Activated CD8-positive, alpha-beta memory T cell treated with anti-CD3 and anti-CD28 coated beads, Interleukin-2, amount 10 ng/mL, durations not matched to agents 7 days and 5 days (primary cell): ENCODE results near the gene GMPPA. TPM values are rescaled to one million over a fixed set of nuclear protein-coding genes. Genes with fewer than 3 reads are reported as not detected.

Experiments used
- ATAC-seq: fragments of 150-1000 bp; cut with Tn5 transposase; one replicate; pipeline ENCODE4 v1.10.0; 2021; ENCODE audit warnings: moderate library complexity
- CTCF ChIA-PET: fragments of 350-600 bp; sonication (Branson Sonifier 250); formaldehyde crosslinking; loops from one replicate; lab custom pipeline; 2021; ENCODE audit warnings: antibody characterized with exemption; lab: Charles Lee
- DNase-seq: peaks from one replicate; pipeline ENCODE4 v3.0.0-alpha.2; 2020
- H3K27ac Mint-ChIP-seq: one replicate; pipeline ENCODE4 v1.8.0; 2021; ENCODE audit warnings: mild to moderate bottlenecking, mixed read lengths
- H3K27me3 Mint-ChIP-seq: one replicate; pipeline ENCODE4 v1.8.0; 2021; ENCODE audit warnings: mixed read lengths
- H3K36me3 Mint-ChIP-seq: one replicate; pipeline ENCODE4 v1.8.0; 2021; ENCODE audit warnings: mild to moderate bottlenecking, mixed read lengths
- H3K4me1 Mint-ChIP-seq: one replicate; pipeline ENCODE4 v1.8.0; 2021; ENCODE audit warnings: mixed read lengths
- H3K4me3 Mint-ChIP-seq: one replicate; pipeline ENCODE4 v1.8.0; 2021; ENCODE audit warnings: mild to moderate bottlenecking, moderate library complexity, mixed read lengths
- H3K9me3 Mint-ChIP-seq: one replicate; pipeline ENCODE4 v1.8.0; 2022; ENCODE audit warnings: low read depth, mixed read lengths
- total RNA-seq, 2 experiments: library from RNA; stranded (reverse); gene quantifications; one replicate each; pipeline ENCODE4 v1.2.3, GENCODE V29; 2021

Gene GMPPA
- total RNA-seq = 10 to 100 TPM; 36.5 to 42.6 TPM

DNA sequence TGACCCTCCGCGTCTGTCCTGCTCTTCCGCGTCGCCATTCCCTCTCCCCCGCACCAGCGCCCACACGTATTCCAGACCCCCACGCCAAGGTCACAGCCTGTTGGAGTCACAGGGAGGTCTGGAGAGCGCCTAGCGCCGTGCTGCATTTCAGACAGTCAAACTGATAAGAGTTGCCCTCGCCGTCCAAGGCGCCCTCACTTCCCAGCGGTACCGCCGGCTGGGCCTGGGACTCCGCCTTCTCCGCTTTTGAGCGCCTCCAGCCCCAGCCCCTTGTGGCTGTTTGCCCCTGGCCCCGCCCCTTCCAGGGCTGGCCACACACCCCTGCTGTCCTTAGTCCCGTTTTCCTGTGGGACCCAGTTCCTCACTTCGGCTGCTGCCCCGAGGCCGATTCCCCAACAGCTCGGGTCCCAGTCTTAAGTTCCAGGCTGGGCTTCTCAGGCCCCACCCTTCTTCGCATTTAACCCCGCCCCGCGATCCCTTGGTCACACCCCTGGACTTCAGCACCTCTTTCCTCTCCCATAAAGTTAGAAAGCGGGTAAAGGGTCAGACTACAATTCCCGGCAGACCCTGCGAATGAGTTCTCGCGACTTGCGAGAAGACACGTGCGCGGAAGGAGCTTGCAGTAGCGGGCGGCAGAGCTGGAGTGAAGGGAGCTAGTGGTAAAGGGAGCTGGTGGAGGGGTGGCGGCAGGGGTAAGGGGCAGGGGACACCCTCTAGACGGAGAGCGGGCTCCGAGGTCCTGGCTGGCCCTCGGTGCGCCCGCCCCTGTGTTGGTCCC is at the start of gene GMPPA:
TSS of gene GMPPA (plus strand) at position 612 of the 778 bp plus-strand sequence. CDS start 1,085 bp downstream, outside the sequence.
- Mint-ChIP-seq H3K9me3 (no peaks in the 10 kb centered on the region), H3K27ac (peak within 1 kb of the TSS; percentile 78), H3K36me3 (no peaks in the 10 kb centered on the region), H3K27me3 (peaks cover 40% of the 10 kb centered on the region), H3K4me1 (peaks cover 31% of the 10 kb centered on the region), H3K4me3 (peak within 1 kb of the TSS; percentile 87)
- peak; percentile 94 for ATAC-seq
- peak; percentile 98 for DNase-seq
- CTCF ChIA-PET = interaction anchor here (0.6 to 8.6 kb wide), 13 partner anchors 11 to 622 kb away, joined by 3 to 149 read pairs (median 4); partner anchors contain the start of genes CHPF, STK11IP and TMEM198

- Mint-ChIP-seq H3K27me3 (peaks cover 42% of the 10 kb centered on the region), H3K36me3 (no peaks in the 10 kb centered on the region), H3K4me3 (no peak overlapping the region), H3K9me3 (no peaks in the 10 kb centered on the region), H3K4me1 (peaks cover 10% of the 10 kb centered on the region), H3K27ac (no peak overlapping the region)
- CTCF ChIA-PET = interaction anchor here (1.1 to 1.5 kb wide), 2 partner anchors 8 to 22 kb away, joined by 3 read pairs; no protein-coding TSS in a partner anchor
- DNase-seq (no peak), ATAC-seq (no peak)
These were observed 49.1 kb upstream of the GMPPA start for GRCh38 chr2:219449609-219450008.

- CTCF ChIA-PET = interaction anchor here (1.0 kb wide), 1 partner anchor 67 kb away, joined by 3 read pairs; no protein-coding TSS in a partner anchor
- Mint-ChIP-seq H3K27me3 (peaks cover 42% of the 10 kb centered on the region), H3K27ac (no peak overlapping the region), H3K36me3 (no peaks in the 10 kb centered on the region), H3K4me1 (peaks cover 13% of the 10 kb centered on the region), H3K9me3 (no peaks in the 10 kb centered on the region), H3K4me3 (no peak overlapping the region)
- DNase-seq (no peak), ATAC-seq (no peak)
These were observed 46.9 kb upstream of the GMPPA start for GRCh38 chr2:219451661-219452360.

DNA sequence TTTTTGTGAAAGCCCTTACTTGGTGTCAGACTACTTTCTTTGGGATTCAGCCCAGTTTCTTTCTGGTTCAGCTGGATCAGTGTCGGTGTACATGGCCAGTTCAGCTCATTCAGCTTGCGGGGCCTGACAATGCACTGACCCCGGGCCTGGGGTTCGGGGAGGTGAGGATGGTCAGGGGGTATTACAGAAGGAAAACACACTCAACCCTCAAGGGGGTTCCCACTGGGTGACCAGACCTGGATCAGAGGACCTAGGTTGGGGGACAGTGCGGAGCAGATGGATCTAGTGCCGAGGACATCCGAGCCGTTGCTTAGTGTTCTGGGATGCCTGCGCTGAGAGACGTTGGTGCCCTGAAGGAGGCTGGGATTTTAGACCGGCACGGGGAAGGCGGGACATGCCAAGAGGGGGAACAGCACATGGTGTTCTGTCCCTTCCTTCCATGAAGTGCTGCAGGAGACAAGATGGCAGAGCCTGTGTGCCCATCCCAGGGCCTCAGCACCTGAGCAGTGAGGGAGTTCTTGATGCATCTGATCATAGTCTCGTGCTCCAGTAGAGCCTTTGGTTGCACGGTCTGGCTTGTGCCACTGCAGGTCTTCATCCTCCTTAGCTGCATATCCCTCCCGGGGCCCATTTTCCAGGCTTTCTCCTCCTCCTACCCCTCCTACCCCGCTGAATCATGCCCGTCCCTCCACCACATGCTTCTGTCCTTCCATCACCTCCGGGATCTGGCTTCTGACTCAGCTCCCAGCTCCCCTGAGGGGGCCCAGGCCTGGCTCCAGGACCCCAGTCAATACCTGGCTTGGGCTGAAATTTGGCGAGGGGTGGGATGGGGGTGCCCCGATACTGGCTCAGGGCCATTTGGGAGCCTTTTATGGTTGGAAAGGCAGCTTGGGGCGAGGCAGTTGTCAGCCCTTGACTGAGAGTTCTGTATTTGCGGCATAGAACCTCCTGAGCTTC is 46.1 kb upstream of the GMPPA start:
- Mint-ChIP-seq H3K4me1 (peaks cover 13% of the 10 kb centered on the region), H3K9me3 (no peaks in the 10 kb centered on the region), H3K36me3 (no peaks in the 10 kb centered on the region), H3K4me3 (no peak overlapping the region), H3K27ac (no peak overlapping the region), H3K27me3 (peaks cover 40% of the 10 kb centered on the region)
- CTCF ChIA-PET = interaction anchor here (0.9 to 1.0 kb wide), 2 partner anchors 50 to 66 kb away, joined by 3 read pairs; no protein-coding TSS in a partner anchor
- DNase-seq (no peak), ATAC-seq (no peak)

GRCh38 chr2:219453671-219454590 is 44.8 kb upstream of the GMPPA start:
- H3K27ac Mint-ChIP-seq = no peak overlapping the region
- H3K36me3 Mint-ChIP-seq = no peaks in the 10 kb centered on the region
- no peak overlapping the region for H3K4me3 Mint-ChIP-seq
- CTCF ChIA-PET = interaction anchor here (0.9 to 2.2 kb wide), 2 partner anchors 51 to 76 kb away, joined by 3 to 7 read pairs; no protein-coding TSS in a partner anchor
- H3K9me3 Mint-ChIP-seq = no peaks in the 10 kb centered on the region
- peaks cover 37% of the 10 kb centered on the region for H3K27me3 Mint-ChIP-seq
- DNase-seq (no peak), ATAC-seq (no peak)
- peaks cover 17% of the 10 kb centered on the region for H3K4me1 Mint-ChIP-seq

DNA sequence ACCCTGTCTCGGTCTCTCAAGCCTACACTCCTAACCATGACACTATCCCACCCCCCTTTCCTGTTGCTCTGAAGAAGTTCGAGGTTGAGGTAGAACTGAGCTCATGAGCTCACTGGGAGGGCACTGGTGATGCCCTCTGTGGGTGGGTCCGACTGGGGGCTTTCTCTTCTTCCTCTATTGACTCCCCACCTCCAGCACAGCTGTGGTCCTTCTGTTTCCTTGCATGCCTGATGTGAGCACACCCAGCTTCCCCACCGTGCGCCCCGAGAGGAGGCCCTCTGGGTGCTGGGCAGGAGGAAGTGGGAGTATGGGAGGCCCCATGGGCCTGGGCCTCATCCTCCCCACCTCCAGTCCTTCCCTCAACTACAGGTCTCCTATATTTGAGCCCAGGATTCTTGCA is 43.1 kb upstream of the GMPPA start:
- Mint-ChIP-seq H3K4me1 (peaks cover 21% of the 10 kb centered on the region), H3K27me3 (peaks cover 21% of the 10 kb centered on the region), H3K27ac (no peak overlapping the region)

DNA sequence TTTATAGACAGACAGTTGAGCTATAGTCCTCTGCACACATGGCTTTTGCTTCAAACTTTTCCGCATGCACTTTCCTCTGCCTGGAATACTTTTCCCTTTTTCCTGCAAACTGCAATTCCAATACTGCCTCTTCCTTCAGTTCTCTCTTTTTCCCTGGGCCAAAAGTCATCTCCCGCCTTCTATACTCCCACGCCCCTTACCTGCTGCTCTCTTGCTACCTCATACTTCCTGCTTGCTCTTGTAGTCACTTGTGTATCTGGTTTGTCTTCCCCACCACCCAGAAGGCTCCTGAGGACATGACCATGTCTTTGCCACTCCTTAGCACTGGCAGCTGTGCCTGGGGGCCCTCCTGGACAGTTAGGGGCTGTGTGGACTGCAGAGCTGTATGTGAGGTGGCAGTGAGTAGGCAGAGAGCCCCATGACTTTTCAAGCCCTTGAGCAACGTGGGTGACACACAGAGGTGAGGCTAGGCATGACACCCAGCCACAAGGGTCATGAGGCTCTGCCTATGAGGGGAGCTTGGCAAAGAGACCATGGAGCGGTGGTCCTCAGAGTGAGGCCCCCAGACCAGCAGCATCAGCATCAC is 40.8 kb upstream of the GMPPA start:
- Mint-ChIP-seq H3K27ac (no peak overlapping the region), H3K4me1 (peaks cover 15% of the 10 kb centered on the region), H3K36me3 (no peaks in the 10 kb centered on the region), H3K27me3 (peaks cover 5% of the 10 kb centered on the region), H3K4me3 (no peak overlapping the region), H3K9me3 (no peaks in the 10 kb centered on the region)
- ATAC-seq (peak; percentile 45), DNase-seq (peak; percentile 45)
- CTCF ChIA-PET = interaction anchor here (0.7 to 2.3 kb wide), 12 partner anchors 9 to 150 kb away, joined by 3 to 23 read pairs (median 4); no protein-coding TSS in a partner anchor

More for the DNA sequence above, 43.1 kb upstream of the GMPPA start:
- no peak overlapping the region for H3K4me3 Mint-ChIP-seq
- no peaks in the 10 kb centered on the region for H3K9me3 Mint-ChIP-seq
- DNase-seq (no peak), ATAC-seq (no peak)
- H3K36me3 Mint-ChIP-seq = no peaks in the 10 kb centered on the region
- CTCF ChIA-PET = interaction anchor here (0.9 to 2.2 kb wide), 3 partner anchors 40 to 74 kb away, joined by 3 to 7 read pairs (median 6); no protein-coding TSS in a partner anchor

DNA sequence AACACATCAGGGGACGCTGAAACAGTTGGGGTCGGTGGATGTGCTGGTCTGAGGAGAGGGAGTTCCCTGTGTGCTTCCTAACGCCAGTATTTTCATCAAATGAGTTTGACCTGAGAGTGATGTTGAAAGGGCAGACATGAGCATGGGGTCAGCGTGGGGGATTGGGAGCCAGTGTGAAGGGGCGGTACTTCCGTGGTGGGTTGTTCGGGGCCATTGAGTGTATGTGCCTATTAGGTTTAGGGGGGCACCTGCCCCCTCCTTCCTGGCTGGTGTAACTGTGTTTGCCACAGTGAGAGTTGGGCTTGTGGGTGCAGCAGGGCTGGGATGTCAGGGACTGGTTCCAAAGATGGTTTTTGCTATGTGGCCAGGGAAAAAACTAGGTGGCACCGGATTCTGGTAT is 39.7 kb upstream of the GMPPA start:
- H3K4me1 Mint-ChIP-seq = peaks cover 15% of the 10 kb centered on the region
- H3K36me3 Mint-ChIP-seq = no peaks in the 10 kb centered on the region
- no peaks in the 10 kb centered on the region for H3K27me3 Mint-ChIP-seq
- H3K27ac Mint-ChIP-seq = no peak overlapping the region
- ATAC-seq (no peak), DNase-seq (no peak)
- no peak overlapping the region for H3K4me3 Mint-ChIP-seq
- no peaks in the 10 kb centered on the region for H3K9me3 Mint-ChIP-seq
- CTCF ChIA-PET = interaction anchor here (0.8 to 2.3 kb wide), 9 partner anchors 11 to 112 kb away, joined by 3 to 23 read pairs (median 5); partner anchors contain the start of gene OBSL1

- no peak overlapping the region for H3K27ac Mint-ChIP-seq
- ATAC-seq = peak; percentile 45
These were observed 39.0 kb upstream of the GMPPA start for GRCh38 chr2:219459460-219460311.

GRCh38 chr2:219460424-219460926 is 38.2 kb upstream of the GMPPA start:
- no peaks in the 10 kb centered on the region for H3K27me3 Mint-ChIP-seq
- ATAC-seq (no peak), DNase-seq (no peak)
- H3K36me3 Mint-ChIP-seq = no peaks in the 10 kb centered on the region
- H3K9me3 Mint-ChIP-seq = no peaks in the 10 kb centered on the region
- H3K4me3 Mint-ChIP-seq = no peak overlapping the region
- H3K4me1 Mint-ChIP-seq = peaks cover 15% of the 10 kb centered on the region
- CTCF ChIA-PET = interaction anchor here (1.0 to 2.1 kb wide), 5 partner anchors 18 to 69 kb away, joined by 3 to 7 read pairs (median 3); a partner anchor contains a TSS
- no peak overlapping the region for H3K27ac Mint-ChIP-seq

More at GRCh38 chr2:219459460-219460311, 39.0 kb upstream of the GMPPA start:
- peak; percentile 51 for DNase-seq
- no peak overlapping the region for H3K4me3 Mint-ChIP-seq
- H3K9me3 Mint-ChIP-seq = no peaks in the 10 kb centered on the region
- no peaks in the 10 kb centered on the region for H3K27me3 Mint-ChIP-seq
- CTCF ChIA-PET = interaction anchor here (0.8 to 2.3 kb wide), 9 partner anchors 11 to 111 kb away, joined by 3 to 23 read pairs (median 5); partner anchors contain the start of gene OBSL1
- no peaks in the 10 kb centered on the region for H3K36me3 Mint-ChIP-seq
- H3K4me1 Mint-ChIP-seq = peaks cover 15% of the 10 kb centered on the region
